Endothelial cell of coronary artery (primary cell): ENCODE results near the gene NPL. TPM values are rescaled to one million over a fixed set of nuclear protein-coding genes. Genes with fewer than 3 reads are reported as not detected.

ENCODE experiments used
- total RNA-seq: library from RNA; depleted of rRNA; stranded (reverse); fragments of >200 nt; gene quantifications from 2 replicates; pipeline ENCODE4 v1.2.3, GENCODE V29; 2014

NPL gene
- 0.54 and 1.0 TPM in 2 replicates for total RNA-seq

DNA sequence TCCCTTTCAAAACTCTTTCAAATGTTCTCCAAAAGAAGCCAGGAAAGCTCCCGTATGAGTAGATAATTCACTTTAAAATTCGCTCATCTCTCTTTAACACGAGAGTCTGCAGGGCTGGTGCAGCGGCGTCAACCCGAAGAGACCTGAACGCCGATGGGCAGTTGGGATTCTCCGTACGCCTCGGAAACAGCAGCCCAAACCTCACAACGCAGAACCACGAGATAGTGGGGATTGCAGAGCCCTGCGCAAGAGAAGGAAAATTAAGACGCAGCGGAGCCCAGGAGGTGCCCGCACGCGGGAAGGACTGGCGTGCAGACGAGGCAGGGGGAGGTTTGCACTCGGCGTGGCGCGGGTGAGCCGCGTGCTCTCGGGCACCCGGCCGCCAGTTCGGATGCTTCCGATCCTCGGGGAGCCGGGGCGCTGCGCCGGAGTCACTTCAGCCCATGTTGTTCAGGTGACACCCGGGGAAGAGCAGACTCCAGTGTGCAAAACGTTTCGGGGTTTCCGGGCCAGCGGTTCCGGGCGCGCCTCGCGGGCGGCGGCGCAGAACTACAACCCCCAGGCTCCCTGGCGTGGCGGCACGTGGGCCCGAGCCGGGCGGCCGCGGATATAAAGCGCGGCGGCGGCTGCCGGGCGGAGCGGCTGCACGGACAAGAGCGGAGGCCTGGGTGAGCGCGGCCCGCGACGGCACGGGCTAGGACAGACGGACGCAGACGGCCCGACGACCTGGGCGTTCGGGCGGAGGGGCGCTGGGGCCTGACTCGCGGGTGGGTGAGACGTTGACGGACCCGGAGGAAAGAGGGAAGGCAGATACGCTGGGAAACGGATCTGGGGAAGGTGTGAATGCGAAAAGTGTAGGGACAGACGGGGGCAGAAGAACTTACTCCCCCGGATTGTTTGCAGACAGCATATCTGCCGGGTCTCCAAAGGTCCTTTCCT, at the start of gene NPL:
NPL (plus strand) TSS at position 636 of the 939 bp plus-strand sequence. CDS start 4,599 bp downstream, outside the sequence.

DNA sequence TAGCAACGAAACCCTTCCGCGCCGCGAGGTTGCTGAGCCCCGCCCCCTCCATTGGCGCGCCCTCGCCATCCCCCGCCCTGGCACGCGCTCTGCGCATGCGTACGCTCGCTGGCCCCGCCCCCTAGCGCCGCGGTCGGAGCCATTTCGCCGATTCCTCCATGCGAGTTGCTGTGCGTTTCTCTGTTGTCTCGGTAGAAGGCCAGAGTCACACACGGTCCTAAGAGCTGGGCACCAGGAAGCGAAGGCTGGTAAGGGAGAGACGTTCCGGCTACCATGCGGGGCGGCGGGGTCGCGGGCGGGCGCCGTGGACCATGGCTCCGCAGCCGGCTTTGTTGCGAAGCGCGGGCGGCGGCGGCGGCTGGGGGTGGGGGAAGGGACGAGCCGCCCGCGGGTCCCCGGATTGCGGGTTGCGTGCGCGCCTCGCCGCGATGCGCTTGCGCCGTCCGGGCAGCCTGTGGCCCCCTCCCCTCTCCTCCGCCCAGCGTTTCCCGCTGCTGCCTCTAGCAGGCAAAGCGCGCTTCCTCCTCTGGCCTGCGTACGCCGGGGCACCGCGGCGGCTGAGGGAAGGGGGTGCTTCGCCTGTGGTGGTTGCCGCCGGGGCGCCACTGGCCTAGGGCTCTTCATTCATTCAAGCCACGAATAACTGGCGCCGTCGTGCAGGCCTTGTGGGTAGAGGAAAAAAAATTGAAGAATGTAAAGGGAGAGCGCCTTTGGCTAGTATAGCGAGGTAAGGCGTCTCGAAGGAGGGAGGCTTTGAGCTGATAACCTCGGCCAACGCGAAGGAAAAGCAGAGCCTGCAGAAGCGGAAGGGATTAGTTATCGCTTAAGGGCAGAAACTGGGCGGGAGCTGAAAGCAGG, 49.9 kb downstream of the NPL start, which contains the start of gene DHX9:
DHX9 (plus strand) TSS at position 139 of the 858 bp plus-strand sequence. CDS start 3,220 bp downstream, outside the sequence.

Other genes starting within 250 kb of the NPL start
- 2.0 and 6.5 TPM in 2 replicates for gene RNASEL, start 200.5 kb upstream of the NPL start, total RNA-seq
- gene RGS16, start 185.4 kb upstream of the NPL start, total RNA-seq, result under 0.01 TPM in 2 replicates
- gene RGS8, start 105.2 kb upstream of the NPL start, total RNA-seq, result not detected in 2 replicates
- gene DHX9, start 49.6 kb downstream of the NPL start, total RNA-seq, result 184 and 231 TPM in 2 replicates
- not detected in 2 replicates for gene SHCBP1L, start 163.4 kb downstream of the NPL start, total RNA-seq
- gene LAMC1, start 233.6 kb downstream of the NPL start, total RNA-seq, result 414 and 644 TPM in 2 replicates